Anterior cingulate cortex (tissue), 58 donors: ENCODE measurements around the gene REC8.

ENCODE experiments used
- DNase-seq, 58 donors: peaks; one replicate each; lab custom pipeline; 2025; lab: John Stamatoyannopoulos, UW

The REC8 gene

DNA sequence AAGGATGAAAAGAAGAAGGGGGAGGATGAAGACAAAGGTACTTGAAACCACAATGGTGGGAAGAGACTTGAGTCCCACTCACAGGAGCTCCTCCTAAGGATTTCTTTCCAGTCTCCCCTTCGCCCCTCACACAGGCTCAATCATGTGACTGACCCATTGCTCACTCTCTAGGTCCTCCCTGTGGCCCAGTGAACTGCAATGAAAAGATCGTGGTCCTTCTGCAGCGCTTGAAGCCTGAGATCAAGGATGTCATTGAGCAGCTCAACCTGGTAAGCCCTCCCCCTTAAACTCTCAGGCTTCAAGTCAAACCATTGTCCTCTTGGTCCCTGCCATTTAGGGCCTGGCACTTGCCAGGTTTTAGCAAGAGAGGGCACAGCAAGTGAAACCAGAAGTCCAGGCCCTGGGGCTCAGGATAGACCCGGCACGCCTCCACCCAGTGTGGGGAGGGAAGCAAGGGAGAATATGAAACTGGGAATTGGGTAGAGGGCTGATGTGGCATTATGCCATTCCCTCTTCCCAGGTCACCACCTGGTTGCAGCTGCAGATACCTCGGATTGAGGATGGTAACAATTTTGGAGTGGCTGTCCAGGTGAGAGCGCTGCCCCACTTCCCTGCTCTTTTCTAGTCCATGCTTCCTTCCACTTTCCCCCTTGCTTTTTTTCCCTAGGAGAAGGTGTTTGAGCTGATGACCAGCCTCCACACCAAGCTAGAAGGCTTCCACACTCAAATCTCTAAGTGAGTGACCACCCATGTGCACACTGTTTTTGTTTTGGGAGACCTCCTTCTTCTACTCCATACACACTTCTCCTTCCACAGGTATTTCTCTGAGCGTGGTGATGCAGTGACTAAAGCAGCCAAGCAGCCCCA lies 34.1 kb upstream of the REC8 start:
- no peak for DNase-seq

DNA sequence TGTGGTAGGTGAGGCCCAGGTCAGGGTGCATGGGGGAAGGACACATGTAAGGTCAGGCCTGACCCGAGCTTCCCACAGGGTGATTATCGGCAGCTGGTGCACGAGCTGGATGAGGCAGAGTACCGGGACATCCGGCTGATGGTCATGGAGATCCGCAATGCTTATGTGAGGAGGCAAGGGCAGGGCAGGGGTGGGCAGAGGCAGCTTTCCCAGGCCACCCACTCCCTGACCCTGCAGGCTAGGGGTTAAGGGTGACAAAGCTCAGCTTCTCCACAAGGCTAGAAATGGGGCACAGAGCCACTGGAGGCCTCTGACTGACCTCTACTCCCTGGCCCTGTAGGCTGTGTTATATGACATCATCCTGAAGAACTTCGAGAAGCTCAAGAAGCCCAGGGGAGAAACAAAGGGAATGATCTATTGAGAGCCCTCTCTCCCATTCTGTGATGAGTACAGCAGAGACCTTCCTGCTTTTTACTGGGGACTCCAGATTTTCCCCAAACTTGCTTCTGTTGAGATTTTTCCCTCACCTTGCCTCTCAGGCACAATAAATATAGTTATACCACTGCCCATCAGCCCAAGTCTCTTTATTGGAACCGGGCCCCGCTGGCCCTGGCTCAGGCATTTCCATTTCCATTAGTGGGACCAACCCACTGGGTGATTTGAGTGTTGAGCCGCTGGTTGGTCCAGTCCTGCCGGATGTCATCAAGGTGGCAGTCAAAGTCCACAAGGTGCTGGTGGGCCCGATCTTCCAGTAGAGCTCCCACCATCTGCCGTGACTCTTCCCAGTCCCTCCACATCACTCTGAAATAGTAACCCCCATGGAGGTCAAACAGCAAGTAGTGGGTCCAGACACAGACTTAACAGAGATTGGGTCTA lies 33.2 kb upstream of the REC8 start:
- no peak for DNase-seq

DNA sequence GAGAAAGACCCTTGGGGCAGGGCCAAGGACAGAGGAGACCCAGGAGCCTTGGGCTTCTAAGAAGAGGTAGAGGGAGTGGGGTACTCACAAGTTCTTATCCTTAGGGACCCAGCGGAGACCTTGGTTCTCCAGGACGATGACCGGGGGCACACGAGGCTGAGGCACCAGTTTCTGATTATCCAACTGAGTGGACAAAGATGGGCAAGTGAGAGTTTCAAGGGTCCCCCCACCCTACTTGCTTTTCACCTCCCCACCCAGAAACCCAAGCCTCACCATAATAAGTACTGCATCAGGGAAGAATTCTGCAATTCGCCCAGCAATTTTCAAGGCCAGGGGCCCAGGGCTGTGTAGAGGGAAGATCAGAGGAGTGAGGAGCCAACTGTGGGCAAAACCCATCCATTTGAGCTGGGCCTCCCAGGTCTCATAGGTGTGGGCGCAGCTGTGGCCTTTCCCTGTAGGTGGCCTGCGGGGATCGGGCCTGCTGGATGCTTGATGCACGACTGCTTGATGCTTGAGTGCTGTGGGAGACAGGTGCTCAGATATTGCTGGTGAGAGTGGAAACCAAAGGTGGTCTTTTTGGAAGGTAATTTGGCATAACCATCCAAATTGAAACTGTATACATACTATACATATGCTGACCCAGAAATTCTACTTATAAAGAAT lies 32.5 kb upstream of the REC8 start:
- DNase-seq = no peak

DNA sequence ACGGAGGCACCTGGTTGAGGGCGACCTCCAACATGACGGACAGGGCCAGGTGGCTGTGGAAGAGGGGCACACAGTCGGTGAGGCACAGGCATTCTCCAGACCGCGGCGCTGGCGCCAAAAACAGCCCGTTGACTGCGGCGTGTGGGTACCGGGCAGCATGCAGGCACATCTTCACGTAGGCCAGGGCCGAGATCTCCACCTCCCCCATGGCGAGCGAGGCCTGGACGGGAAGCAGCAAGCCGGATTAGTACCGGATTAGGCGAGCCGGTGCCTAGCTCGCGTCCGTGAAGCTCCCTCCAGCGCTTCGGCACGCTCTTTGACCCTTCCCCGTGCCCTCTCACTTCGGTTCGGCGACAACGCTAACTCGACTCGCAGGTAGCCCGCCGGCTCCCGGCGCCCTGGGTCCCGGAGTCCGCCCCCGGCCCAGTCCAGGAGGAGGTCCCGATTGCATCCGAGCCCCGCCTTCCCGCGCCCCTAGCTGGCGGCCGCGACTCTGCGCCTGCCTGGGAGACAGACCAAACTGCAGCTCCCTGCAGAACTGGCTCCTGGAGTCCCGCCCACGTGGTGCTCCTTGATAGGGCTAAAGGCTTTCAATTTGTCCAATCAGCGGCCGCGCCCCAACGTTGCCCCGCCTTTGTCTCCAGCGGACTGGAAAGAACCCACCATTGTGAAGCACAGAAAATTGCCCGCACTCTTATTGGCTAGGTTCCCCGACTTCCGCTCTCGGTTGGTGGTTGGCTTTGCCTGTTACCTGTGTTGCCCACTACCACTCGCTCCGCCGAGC lies 30.6 kb upstream of the REC8 start, which contains the start of gene EMC9:
Gene EMC9 (minus strand): TSS at position 495 of the 784 bp plus-strand sequence. CDS start 287 bp downstream, at position 208.
- peak; percentile 85 to 100 (median 99) for DNase-seq

DNA sequence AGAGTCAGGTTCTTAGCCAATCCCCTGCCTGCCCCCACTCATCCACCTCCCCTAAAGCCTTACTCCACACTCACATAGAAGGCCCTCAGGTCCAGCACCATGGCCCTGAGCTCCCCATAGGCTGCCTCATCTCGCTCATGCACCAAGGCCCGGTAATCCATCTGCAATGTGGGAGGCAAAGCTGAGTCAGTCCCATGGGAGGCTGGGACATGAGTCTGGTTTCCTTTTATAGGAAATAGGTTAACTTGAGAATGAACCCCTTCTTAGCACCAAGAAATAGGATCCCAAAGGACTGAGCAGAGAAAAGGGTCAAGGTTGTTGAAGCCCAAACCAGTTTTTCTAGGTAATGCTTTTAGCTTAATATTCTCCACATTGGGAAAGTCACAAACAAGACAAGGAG lies 28.4 kb upstream of the REC8 start:
- DNase-seq = no peak

DNA sequence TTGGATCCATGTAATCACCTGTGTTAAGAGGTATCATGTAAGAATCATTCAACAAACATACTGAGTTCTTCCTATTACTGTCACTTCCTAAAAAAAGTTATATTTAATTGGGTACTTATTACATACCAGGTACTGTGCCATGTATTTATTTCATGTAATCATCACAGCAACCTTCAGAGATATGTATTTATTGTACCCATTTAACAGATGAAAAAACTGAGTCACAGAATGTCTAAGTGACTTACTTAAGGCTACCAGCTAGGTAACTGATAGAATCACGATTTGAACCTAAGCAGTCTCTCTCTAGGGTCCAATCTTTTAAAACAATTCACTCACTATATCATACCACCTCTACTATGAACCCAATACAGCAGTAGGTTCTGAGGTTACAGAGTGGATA lies 27.4 kb upstream of the REC8 start:
- DNase-seq = no peak

DNA sequence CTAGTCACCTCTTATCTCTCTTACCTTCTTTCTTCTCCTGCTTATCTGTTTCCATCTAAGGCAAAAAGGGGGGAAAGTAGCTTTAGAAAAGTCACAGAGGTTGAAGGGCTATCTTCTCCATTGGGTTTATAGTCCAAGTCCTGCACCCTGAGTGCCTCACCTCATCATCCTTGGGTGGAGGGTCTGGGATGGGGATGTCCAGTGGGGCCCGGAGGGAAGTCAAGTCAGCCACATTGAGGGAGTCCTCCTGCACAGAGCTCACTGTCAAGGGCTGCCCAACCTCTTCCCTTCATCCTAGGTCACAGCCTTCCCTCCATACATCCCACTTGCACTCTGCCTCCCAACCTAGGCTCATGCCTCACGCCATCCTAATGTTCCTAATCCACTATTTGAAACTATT lies 26.7 kb upstream of the REC8 start:
- DNase-seq = no peak

DNA sequence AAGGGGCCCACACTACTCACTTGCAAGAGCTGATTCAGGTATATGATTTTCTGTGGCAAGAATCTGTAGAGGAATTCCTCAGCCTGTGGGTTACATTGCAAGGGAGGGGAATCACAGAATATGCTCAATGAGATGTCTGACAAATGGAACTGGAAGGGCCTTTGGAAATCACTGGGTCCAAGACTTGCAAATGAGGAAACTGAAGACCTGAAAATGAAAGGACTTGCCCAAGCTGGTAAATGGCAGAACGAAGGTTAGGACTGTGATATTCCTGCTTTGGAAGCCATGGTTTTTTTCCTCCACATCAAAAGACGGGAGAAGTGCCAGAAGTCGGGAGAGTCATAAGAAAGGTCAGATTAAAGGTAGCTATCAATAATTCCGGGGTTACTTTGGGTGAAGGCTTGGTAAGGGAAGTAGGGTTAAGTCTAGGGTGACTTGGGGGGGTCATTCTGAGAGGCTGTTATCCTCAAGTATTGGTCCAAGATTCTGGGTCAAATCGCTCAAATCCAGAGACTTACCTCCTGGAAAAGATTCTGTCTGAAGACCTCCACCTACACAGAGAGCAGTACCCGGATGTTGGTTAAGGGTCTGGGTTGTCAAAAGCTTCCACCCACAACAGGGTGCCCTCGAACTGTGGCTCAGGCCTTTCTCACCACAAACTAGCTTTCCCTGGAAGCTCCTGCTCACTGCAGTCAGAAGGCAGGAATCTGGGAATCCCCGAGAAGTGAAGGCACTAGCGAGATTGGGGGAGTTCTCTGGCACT lies 26.0 kb upstream of the REC8 start:
- no peak for DNase-seq

DNA sequence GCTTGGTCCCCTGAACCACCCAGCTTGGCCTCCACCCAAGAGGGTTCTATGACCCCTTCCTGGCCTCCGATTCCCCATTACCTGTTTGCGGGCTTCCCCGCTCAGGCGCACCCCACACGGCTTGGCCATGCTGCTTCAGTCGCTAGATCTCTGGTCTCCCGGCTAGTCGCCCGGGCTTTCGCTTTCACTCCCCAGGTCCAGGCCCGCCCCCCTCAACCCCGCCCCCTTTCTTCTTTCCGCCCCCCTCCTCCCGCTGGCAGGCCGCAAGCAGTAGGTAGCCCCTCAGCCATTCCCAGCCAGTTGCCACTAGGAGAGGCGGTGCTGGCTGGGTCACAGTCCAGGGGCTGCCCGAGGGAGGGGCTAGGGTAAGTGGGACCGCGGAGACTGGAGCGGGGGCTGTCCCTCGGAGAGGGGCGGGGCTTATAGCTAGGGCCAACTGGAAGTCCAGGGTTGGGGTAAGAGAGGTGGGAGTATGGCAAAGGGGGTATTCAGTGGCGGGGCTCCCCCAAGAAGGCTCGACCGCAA lies 25.4 kb upstream of the REC8 start, which contains the start of gene PSME2:
Gene PSME2 (minus strand): TSS at position 158 of the 525 bp plus-strand sequence. CDS start 29 bp downstream, at position 129.
- peak in 57 of 58 donors; percentile 57 to 91 (median 83) for DNase-seq

DNA sequence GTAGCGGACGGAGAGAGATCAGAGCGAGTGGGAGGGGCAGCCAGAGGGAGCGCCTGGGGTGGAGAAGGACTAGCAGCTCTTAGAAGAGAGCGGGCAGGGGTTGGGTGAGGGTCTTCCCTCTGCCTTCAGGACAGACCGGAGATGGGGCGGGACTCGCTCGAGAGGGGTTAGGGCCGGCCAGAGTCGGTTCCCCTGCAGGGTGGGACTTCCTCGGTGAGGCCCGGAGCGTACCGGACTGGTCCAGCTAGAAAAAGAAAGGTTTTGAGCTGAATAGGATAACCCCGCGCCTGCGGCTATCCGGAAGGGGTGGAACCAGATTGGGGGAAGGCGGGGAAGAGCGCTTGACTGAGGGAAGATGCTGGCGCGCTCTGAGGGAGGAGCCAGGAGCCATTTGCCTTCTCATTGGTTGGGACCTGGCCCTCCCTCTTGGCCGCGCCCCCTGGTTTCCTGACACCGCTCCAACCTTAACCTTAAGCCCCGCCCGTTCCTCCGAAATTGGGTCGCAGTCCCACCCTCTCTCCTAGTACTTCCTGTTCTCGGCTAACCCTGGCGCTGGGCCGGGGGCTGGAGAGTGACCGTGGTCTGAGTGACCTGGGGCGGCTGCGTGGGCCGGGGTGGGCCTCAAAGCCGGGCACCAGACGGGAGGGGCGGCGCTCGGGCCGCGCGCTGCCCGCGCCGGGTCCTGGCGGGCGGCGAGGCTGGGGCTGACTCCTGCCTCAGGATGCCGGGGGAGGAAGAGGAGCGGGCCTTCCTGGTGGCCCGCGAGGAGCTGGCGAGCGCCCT lies 24.7 kb upstream of the REC8 start, which contains the start of gene RNF31:
Gene RNF31 (plus strand): TSS at position 521 of the 783 bp plus-strand sequence. CDS start 201 bp downstream, at position 722.
- peak; percentile 73 to 98 (median 96) for DNase-seq

DNA sequence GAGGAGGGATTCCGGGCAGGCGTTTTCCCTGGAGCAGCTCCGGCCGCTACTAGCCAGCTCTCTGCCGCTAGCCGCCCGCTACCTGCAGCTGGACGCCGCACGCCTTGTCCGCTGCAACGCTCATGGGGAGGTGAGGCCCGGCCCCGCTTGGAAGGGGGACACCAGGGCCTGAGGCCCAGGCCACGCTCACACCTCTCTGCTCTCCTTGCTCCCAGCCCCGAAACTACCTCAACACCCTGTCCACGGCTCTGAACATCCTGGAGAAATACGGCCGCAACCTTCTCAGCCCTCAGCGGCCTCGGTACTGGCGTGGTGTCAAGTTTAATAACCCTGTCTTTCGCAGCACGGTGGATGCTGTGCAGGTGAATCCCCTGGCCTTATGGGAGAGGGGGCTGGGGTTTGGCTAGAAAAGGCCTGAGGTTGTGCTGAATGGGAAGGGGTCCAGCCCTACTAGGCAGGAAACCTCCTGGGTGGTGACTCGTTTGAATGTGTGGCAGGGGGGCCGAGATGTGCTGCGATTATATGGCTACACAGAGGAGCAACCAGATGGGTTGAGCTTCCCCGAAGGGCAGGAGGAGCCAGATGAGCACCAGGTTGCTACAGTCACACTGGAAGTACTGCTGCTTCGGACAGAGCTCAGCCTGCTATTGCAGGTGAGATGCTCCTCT lies 24.0 kb upstream of the REC8 start:
- peak in 2 of 58 donors; percentile 44 to 53 for DNase-seq

DNA sequence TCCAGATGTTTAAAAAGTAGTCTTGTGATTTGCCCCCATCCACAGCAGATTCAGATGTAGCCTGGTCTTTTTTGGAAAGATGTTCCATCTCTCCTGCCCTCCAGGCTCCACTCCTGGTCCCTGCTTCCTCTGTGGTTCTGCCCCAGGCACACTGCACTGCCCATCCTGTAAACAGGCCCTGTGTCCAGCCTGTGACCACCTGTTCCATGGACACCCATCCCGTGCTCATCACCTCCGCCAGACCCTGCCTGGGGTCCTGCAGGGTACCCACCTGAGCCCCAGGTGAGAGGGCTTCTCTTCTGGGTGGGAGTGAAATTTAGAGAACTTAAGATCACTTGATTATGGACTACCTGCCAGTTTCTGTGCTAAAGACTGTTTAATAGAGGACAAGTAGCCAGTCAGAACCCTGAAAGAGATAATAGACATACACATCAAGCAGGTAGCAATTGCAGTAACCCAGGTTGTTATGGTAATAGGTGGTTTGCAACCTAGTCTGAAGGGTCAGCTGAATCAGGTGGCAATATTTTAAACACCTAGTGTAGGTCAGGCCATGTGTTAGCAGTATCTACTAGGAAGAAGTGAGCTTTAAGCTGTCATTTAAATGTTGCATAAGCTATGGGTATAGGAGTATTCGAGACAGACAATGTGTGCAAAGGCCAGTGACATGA lies 22.4 kb upstream of the REC8 start:
- DNase-seq = no peak

DNA sequence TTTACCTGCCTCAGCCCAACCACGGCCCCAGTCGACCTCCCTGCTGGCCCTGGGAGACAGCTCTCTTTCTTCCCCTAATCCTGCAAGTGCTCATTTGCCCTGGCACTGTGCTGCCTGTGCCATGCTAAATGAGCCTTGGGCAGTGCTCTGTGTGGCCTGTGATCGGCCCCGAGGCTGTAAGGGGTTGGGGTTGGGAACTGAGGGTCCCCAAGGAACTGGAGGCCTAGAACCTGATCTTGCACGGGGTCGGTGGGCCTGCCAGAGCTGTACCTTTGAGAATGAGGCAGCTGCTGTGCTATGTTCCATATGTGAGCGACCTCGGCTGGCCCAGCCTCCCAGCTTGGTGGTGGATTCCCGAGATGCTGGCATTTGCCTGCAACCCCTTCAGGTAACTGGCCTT lies 21.8 kb upstream of the REC8 start:
- DNase-seq = no peak

DNA sequence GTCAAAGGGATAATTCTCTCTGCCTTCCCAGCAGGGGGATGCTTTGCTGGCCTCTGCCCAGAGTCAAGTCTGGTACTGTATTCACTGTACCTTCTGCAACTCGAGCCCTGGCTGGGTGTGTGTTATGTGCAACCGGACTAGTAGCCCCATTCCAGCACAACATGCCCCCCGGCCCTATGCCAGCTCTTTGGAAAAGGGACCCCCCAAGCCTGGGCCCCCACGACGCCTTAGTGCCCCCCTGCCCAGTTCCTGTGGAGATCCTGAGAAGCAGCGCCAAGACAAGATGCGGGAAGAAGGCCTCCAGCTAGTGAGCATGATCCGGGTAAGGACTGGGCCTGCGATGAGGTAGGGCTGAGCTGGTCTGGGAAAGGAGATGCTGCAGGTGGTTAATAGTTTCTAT lies 21.3 kb upstream of the REC8 start:
- no peak for DNase-seq

DNA sequence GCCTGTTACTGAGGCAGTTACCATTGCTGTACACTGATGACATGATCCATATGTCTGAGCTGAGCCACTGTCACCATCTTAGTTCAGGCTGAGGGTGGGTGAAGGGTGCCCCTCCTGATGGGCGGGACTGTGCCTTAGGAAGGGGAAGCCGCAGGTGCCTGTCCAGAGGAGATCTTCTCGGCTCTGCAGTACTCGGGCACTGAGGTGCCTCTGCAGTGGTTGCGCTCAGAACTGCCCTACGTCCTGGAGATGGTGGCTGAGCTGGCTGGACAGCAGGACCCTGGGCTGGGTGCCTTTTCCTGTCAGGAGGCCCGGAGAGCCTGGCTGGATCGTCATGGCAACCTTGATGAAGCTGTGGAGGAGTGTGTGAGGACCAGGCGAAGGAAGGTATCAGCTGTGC lies 20.9 kb upstream of the REC8 start:
- no peak for DNase-seq

DNA sequence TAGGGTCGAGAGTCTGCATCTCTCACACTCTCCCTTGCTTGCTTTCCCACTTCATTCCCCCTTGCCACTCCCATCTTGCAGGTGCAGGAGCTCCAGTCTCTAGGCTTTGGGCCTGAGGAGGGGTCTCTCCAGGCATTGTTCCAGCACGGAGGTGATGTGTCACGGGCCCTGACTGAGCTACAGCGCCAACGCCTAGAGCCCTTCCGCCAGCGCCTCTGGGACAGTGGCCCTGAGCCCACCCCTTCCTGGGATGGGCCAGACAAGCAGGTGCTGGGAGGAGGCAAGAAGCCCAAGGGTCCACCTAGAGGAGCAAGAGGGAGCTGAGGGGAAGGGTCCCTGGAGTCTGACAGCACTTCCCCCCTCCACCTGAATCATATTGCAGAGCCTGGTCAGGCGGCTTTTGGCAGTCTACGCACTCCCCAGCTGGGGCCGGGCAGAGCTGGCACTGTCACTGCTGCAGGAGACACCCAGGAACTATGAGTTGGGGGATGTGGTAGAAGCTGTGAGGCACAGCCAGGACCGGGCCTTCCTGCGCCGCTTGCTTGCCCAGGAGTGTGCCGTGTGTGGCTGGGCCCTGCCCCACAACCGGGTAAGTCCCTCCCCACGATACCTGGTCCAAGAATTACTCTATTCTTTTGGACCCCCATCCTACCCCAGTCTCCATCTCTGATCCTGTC lies 20.3 kb upstream of the REC8 start:
- no peak for DNase-seq
